ENCODE data around the gene COL6A5. TPM values are rescaled to one million over a fixed set of nuclear protein-coding genes. Genes with fewer than 3 reads are reported as not detected.
"Not testable (repeated sequence)": the region's sequence is repeated elsewhere in the genome, so short reads cannot be mapped to it uniquely, and the experiment has no call there.

COL6A5 gene
- total RNA-seq, 1 experiment from 2014 or later: not detected

DNA sequence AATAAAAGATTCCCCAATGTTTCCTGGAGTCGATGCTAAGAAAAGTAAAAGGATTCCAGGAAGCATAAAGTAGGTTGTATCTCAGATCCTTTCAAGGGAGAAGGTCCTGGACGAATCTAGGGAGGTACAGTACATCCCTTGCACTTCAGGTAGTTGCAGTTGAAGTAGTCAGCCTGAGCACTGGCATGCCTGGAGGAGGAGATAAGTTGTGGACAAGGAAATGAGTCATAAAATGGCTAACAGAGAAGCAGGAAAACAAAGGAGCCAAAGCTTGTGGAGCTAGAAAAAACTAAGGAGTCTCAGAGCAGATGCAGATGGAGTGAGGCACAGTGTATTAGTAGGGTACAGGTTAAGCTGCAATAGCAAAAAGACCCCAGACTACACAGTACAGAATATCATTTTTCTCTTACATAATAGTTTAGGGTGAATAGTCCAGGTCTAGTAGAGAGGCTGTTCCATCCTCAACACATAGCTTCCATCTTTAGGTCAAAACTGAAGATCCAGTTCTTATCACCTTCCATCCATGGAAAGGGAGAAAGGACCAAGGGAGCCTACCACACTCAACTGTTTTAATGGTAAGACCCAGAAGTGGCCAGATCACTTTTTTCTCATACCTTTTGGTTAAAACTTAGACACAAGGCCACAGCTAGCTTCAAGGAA lies 41.3 kb downstream of the COL6A5 start:
- DNase-seq (ENCODE audit: extremely low read depth, low read depth): no peak

DNA sequence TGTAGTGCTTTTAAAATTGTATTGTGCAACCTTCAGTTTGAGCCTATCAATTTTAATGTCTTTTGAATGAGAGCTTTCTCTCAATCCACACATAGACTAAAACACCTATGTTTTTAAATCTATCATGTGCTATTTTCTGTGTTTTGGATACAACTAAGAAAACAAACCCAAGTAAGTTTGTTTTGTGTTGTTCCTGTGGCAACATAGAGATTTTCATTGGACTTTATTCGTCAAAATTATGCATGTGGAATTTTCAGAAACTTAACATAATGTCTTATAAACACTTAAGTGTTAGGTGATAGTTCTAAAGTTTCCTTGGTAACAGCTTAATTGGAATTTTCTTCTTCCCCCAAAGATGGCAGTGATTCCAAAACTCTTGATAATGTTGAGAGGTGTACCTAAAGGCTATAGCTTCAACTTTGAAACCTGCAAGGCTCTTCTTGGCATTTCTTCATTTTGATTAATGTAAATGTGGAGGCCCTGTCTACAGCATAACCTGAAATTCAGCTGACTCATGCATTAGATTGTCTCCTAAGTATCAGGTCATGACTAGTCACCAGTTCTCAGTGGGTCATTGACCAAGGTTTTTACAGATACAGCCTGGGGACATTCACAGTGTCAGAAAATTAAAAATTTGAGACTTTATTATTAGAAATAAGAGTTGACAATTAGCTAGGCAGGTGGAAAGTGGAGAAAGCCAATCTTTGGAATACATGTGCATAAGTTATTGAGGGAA lies 44.4 kb downstream of the COL6A5 start:
- no peak for DNase-seq (ENCODE audit: extremely low read depth, low read depth)

DNA sequence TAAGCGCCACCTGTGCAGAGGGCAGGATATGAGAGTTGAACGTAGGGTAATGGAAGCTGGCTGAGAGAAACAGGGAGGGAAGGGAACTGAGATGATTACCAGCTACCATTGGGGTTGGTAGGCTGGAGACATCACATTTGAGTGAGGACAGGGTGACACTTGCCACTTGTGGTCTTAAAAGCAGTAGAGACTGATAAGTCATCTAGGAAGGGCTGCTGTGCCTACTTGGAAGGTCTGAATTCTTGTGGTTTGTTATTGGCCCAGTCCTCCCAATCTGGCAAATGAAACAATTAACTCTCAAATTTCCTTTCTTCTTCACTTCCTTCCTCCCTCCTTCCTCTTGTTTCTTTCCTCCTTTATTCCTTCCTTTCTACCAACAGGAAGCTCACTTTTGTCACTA lies 46.8 kb downstream of the COL6A5 start:
- DNase-seq (ENCODE audit: extremely low read depth, low read depth): no peak

DNA sequence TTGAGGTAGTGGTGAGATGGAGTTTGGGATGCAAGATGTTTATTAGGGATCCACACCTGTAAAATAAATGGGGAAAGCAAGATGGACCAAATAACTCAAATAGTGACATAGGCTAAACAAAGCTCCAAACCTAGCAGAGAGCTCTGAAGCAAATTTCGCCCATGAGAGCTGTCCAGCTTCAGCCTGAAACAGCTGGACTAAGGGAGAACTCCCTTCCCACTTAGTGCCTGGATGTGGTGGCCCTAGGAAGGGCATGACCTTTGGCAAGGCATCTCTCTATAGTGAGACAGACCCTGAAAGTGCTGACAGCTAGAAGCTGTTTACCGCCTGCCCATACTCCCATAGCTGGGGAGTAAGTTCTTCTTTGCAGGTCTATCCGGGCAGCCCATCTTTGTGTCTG lies 48.1 kb downstream of the COL6A5 start:
- DNase-seq (ENCODE audit: extremely low read depth, low read depth): no peak

DNA sequence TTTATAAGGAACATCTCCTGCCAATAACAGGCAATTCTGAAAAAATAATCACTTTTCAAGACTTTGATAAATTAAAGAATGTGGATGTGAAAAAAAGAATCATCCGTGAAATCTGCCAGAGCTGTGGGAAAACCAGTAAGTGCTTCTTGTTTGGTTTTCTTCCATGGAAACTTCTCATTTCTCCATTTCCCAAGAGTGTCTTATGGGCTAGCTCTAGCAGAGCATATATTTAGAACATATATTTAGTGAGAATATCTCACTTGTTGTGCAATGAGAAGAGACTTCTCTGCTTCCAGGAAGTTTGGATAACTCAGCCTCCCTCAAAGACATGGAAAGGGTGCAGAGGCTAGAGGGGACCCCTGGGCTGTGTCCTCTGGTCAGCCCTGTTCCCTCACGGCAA lies 49.9 kb downstream of the COL6A5 start:
- no peak for DNase-seq (ENCODE audit: extremely low read depth, low read depth)

DNA sequence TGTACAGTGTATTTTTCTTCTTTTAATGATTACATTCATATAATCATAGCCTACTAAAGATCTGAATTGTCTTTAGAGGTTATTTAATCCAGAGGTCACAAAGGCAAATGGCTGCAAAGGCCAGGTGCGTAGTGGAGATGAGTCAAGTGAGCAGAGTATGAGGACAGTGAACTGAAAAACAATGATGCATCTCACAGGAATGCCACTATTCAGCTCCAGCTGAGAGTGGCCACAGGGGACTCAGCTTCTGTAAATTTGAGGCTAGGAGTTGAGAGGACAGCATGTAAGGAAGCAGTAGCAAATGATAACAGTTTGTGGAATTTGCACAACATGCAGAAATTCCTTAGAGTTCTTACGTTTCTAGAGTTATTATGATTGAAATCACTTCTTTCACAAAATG lies 50.4 kb downstream of the COL6A5 start:
- no peak for DNase-seq (ENCODE audit: extremely low read depth, low read depth)

DNA sequence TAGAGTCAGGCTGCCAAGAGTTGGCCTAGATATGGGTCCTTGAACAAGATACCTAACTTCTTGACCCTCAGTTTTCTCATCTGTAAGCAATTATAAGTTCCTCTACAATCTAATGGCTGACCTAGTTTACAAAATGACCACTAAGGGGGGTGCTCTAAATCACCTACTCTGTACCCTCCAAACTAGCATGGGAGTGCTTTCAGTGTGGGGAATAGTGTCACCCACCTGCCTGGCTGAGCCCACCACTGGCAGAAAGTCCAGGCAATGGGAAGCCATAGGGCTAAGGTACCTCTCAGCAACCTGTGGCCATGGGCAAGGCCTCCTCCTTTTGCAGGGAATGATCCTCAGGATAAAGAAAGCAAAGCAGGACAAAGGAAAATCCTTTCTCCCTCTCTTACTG lies 58.9 kb downstream of the COL6A5 start:
- no peak for DNase-seq (ENCODE audit: extremely low read depth, low read depth)

DNA sequence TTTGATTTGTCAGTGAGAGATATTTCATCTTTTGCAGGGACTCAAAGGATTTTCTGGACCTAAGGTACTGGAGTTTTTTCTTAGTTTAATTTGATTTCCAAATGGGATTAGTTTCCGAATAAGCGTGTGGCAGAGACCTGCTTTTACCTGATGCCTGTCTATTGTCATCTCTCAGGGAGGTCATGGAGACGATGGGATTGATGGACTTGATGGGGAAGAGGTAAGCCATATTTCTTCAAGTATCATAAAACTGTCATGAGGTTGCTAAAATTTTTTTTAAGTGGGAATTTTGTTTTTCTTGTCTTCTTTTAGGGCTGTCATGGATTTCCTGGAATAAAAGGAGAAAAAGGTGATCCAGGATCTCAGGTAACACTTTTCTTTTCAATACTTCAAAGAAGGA lies 60.5 kb downstream of the COL6A5 start:
- no peak for DNase-seq (ENCODE audit: extremely low read depth, low read depth)

DNA sequence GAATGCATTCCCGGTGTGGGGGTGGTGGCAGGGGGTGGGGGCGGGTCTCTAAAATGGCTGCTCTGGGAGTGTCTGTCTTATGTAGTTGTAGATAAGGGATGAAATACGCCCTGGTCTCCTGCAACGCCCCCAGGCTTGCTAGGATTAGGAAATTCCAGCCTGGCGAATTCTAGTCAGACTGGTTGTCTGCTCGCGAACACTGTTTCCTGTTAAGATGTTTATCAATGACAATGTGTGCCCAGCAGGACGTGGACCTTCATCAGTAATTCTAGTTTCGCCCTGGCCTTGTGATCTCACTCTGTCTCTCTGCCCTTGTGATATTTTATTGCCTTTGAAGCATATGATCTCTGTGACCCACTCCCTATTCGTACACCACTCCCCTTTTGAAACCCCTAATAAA lies 62.8 kb downstream of the COL6A5 start:
- DNase-seq (ENCODE audit: extremely low read depth, low read depth): not testable (repeated sequence)

DNA sequence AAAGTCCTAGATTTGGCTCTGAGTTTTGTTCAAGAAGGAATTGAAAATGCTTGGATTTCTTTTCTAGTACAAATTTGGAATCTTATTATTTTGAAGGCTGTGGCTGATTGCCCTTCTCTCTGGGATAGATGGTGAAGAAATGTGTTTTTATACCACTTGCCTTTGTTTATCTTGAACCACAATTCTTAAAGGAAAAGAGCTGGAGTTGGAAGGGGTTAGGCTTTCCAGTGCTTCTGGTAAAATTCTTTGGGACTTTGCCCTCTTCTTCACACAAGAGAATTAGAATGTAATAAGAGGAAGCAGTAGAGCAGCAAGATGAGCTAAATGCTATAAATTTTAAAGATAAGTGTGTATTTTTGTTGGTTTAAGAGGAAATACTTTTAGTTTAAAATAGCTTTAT lies 65.8 kb downstream of the COL6A5 start:
- no peak for DNase-seq (ENCODE audit: extremely low read depth, low read depth)

DNA sequence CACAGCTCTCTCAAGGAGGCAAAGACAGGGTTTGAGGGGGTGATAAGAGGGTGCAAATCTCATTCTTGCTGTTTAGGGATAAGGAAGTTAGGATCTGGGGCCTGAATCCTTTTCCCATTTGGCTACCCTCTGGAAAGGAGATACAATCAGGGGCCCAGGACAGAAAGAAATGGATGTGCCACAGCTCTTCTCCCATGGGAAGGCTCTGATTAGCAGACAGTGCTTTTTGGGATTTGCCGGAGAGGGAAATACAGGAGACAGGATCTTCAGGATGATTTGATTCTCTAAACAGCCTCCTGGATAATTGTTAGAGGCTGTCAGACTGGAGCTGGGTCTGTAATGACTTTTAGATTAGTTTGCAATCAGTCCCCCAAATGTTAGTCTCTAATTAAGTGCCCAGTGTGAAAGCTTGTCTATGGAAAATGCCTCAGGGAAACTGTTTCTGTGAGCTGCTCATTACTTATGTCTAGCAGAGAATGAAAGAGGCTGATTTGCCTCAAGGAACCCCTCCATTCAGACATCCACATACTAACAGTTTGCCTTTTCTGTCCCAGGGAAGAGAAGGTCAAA lies 67.6 kb downstream of the COL6A5 start:
- no peak for DNase-seq (ENCODE audit: extremely low read depth, low read depth)

DNA sequence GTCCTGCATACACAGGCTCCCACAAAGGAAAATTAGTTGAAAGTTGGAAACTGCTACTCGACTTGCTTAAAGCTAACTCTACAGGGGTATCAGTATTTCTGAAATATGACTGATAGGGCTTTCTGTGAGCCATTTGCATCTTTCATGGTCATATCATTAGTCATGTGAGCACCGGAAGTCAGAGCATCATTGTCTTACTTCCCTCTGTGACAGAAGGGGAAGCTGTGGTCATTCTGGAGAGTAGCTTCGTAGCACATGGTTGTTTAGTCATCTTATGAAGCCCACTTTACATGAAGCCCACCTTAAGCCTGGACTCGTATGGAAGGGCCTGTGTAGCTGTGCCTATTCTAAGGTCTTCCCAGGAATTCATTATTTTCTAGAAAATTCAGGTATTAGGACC lies 69.0 kb downstream of the COL6A5 start:
- DNase-seq (ENCODE audit: extremely low read depth, low read depth): no peak

DNA sequence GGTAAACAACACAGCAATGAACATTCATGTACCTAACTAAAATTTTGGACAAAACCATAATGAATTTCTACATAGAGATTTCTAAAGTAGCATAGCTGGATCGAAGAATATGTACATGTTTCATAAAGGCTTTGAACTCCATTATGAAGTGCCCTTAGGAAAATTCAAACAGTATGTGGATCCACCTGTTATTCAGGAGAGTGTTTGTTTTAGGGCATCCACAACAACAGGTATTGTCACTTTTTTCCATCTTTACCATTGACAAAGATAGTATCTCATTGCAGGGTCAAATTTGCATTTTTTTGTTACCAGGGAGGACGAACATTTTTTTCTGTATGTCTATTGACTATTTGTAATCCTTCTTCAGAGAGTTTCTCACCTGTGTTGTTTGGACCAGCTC lies 75.0 kb downstream of the COL6A5 start:
- DNase-seq (ENCODE audit: extremely low read depth, low read depth): no peak

DNA sequence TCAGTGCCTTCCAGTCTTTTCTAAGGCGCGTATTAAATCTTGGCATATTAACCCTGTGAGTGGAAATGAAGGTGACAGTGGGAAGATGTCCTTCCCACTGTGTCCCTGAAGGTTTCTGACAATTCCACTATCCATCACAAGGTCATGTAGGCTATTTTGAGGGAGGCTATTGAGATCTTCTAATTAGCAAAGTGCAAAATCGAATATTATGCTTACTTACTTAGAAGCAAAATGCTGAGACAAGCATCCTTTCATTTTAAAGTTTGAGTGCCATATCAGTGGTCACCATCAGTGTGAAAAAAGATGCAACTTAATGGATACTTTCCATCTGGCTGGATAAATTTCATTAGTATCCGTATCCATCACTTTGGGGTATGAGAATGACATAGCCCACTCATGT lies 77.6 kb downstream of the COL6A5 start:
- DNase-seq (ENCODE audit: extremely low read depth, low read depth): no peak

DNA sequence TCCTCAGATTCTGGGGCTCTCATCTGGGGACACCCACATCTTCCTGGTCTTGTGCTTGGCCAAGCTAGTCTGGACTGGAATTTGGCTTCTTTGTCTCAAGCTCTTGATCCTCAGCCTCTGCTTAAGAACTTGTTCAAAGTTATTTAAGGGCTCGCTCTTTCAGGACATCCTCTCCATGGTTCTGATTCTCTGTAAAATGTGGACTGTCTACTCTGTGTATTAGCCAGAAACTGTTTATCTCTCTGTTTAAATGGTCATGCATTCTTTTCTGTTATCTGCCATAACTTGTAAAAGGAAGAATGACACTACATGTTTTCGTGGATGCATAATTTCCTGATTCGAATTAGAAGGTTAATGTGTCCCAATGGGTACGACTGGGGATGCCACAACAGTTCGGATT lies 79.4 kb downstream of the COL6A5 start:
- no peak for DNase-seq (ENCODE audit: extremely low read depth, low read depth)

DNA sequence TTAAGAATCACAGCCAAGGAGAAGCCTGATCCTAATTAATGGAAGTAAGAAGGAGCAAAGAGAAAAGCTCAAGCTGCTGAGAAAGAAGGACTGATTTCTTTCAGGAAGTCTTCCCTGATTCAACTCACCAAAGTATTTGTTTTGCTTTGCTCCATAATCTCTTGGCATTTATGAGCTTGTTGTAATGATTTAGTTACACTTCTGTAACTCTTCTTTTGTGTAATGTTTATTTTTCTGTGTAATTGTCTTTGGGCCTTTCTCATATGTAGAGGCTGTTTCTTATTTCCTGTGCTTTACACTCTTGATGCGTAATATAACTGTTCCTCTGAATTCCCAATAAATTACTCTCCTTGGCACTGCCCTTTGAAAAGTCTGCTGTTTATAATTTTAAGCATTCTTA lies 80.0 kb downstream of the COL6A5 start:
- DNase-seq (ENCODE audit: extremely low read depth, low read depth): no peak

DNA sequence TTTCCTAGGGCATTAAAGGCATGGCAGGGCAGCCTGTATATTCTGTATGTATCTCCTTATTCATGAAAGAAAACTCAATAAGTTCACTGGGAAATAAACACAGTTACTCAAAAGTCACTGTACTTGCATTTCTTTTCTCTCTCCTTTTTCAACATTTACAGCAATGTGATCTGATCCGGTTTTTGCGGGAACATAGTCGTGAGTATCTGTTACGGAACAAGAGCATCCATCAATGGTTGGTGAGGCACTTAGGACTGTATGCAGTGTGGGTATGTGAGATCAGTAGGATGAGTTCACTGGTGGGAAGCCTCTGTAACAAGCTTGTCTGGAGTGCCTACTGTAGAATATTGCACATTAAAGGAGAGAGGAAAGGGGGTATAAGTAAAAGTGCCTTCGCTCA lies 80.7 kb downstream of the COL6A5 start:
- no peak for DNase-seq (ENCODE audit: extremely low read depth, low read depth)

DNA sequence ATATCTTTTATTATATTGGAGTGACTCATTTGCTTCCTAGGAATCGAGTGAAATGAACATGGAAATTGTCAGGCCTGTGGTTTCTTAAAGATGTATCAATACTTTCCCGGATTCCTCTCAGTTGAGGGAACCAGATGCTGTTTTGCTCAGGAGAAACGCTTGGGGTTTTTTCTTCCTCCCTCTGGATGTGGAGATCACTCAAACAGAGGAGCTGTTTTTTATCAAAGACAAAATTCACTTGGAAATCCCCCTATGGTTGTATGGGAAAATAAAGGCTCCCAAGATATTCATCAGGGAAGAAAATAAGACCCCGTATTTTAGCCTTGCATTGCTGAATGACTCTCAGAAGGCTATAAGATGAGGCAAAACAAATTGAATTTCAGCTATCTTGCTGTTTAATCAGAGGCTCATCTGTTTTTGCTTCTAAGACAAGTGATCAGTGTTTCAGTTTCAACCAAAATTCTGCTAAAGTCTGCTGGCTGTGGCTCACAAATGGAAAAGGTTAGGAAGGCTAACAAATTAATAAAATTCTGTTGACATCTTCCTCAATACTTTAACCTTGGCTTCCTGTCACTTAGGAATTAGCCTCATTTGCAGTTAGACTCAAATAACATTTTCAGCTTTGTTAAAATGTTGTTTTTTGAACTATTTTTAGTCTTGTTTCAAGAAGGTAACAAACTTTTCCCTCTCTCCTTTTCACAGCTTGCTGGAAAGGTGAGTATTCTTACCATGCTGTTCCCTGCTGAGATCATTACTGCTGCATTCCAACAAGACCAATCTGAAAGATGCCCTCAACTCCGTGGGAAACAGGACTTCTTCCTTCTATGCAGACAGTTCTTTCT lies 83.6 kb downstream of the COL6A5 start:
- no peak for DNase-seq (ENCODE audit: extremely low read depth, low read depth)

DNA sequence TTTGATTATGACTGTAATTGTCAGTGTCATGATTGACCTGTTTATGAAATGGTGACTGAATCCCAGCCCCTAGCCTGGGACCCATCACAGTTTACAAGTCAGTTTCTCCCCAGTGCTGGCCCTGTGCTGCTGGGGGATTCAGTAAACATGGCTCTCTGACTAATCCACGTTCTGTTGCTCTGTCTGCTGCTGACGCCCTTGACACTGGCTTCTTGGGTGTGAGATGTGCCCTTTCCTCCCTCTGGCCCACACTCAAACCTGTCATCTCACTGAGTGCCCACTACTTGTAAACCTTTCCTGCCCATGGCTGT lies 84.2 kb downstream of the COL6A5 start:
- DNase-seq (ENCODE audit: extremely low read depth, low read depth): no peak

DNA sequence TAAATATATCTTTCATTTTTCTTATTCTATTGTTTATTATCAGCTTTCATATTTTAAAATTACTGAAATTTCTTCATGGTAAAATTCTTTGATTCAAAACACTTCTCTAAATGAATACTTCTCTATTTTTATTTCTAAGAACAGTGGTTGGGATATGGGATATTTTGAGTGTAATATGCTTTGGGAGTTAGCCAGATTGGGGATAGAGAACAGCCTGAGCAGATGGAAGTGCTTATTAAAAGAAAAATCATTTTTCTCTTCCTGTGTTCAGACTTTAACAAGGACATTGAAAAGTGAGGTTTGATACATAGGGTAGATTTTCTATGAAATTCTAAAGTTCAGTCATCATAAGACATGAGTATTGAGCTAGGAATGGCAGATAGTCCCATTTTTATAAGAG lies 84.8 kb downstream of the COL6A5 start:
- DNase-seq (ENCODE audit: extremely low read depth, low read depth): no peak

DNA sequence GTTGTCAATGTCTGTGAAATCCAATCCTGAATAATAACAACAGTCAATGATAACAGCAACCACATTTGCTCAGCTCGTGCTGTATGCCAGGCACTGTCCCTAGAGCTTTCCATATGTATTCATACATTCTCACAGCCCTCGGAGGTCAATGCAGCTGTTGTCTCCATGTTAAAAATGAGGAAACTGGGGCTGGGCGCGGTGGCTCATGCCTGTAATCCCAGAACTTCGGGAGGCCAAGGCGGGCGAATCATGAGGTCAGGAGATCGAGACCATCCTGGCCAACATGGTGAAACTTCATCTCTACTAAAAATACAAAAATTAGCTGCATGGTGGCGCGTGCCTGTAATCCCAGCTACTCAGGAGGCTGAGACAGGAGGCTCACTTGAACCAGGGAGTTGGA lies 86.6 kb downstream of the COL6A5 start:
- DNase-seq (ENCODE audit: extremely low read depth, low read depth): not testable (repeated sequence)

DNA sequence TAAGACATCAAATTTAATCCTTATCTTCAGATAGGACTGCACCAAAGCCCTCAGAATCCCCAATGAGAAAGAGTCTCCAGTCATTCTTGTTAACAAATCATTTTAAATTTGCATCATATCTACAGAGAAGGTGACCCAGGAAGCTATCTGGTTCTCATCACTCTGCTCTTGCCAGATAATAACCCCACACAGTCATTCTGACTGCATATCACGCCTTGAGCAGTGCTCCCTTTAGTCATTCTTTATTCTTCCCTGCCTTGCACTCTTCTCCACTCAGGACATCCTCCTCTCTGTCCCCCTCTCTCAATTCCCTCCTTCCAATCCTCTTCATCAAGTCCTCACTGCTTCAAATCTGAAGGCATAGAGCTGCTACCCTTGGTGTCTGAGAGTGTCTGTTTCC lies 87.8 kb downstream of the COL6A5 start:
- DNase-seq (ENCODE audit: extremely low read depth, low read depth): no peak
